ENCODE measurements around the gene SHISA6. TPM values are rescaled to one million over a fixed set of nuclear protein-coding genes. Genes with fewer than 3 reads are reported as not detected.
A peak's percentile ranks its signal among the peaks of the same experiment; 100 is the strongest.

Gene SHISA6
- total RNA-seq, 3 donors from 2014 or later = not detected

DNA sequence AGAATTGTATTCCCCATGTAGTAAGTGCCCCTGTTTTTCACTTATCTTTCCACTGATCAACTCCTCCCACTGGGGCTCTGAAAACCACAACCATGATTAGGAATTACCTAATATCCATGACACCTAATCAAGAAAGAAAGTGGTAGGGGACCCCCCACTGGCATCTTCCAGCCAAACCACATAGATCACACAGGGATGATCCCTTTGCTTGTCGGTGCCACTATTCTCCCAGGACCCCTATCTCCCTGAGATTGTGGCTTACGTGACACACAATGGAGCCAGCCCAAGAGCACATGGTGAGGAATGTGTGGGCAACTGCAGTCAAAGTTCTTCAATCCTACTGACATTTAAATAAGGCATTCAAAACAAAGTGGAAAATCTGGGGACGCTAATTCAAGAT is 339.7 kb downstream of the SHISA6 start:
- H3K36me3 Mint-ChIP-seq (ENCODE audit: insufficient read depth) = no peaks in the 10 kb centered on the region
- no peak overlapping the region for H3K4me3 Mint-ChIP-seq
- H3K4me1 Mint-ChIP-seq (ENCODE audit: low read depth) = no peaks in the 10 kb centered on the region
- H3K27me3 Mint-ChIP-seq (ENCODE audit: low read depth) = peaks cover 2% of the 10 kb centered on the region
- ATAC-seq (no peak), DNase-seq (no peak)
- peaks cover 6% of the 10 kb centered on the region for H3K9me3 Mint-ChIP-seq

DNA sequence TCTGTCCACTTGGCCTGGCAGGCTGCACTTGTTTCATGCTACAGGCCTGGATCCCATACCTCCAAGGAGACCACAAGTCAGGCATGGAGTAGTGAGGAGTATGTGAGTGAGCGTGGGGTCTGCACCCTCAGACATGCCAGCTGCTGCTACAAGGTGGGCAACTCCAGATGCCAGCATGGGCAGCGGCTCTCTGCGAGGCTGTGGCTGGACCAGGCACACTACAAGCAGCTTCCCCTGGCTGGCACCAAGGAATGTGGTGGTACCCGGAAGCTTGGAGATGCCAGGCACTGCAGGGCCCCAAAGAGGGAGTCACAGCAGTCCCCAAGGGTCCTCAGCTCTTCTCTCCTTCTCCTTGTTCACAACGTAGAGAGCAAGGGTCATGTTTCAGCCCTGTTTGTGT is 341.2 kb downstream of the SHISA6 start:
- Mint-ChIP-seq H3K36me3 (ENCODE audit: insufficient read depth) (no peaks in the 10 kb centered on the region), H3K9me3 (peaks cover 5% of the 10 kb centered on the region), H3K4me3 (no peak overlapping the region), H3K4me1 (ENCODE audit: low read depth) (no peaks in the 10 kb centered on the region), H3K27me3 (ENCODE audit: low read depth) (peaks cover 2% of the 10 kb centered on the region)
- DNase-seq (no peak), ATAC-seq (no peak)

DNA sequence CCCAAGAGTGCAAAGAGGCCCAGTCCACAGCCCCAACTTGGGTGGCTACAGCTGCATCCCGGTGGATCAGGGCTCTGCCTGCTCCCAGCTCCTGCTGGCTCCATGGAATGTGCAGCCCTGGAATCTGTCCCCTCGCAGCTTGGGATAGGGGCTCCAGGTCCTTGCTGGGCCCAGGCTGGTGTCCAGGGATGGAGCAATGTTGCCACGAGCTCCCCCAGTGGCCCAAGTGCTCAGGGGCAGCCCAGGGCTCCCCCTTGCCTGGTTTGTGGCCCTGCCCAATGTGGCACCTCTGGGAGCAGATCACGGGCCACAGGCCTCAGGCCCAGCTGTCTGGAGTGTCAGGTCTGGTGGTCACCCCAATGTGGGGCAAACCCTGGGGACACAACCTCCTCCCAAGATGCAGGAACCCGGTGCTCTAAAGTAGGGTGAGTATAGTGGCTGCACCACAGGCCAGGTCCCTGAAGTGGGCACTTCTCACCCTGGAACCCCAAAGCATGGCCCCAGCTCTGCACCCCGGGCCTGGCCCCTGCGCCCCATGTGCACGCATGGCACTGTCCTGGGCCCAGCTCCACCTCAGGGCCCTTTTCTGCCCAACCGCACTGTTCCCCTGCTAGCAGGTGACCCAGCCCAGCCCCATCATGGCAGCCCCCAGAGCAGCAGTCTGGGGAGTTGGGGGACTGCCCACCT is 342.4 kb downstream of the SHISA6 start:
- no peak for DNase-seq
- no peaks in the 10 kb centered on the region for H3K4me1 Mint-ChIP-seq (ENCODE audit: low read depth)
- no peaks in the 10 kb centered on the region for H3K36me3 Mint-ChIP-seq (ENCODE audit: insufficient read depth)
- no peak for ATAC-seq
- no peak overlapping the region for H3K4me3 Mint-ChIP-seq
- peaks cover 3% of the 10 kb centered on the region for H3K9me3 Mint-ChIP-seq
- peaks cover 2% of the 10 kb centered on the region for H3K27me3 Mint-ChIP-seq (ENCODE audit: low read depth)

DNA sequence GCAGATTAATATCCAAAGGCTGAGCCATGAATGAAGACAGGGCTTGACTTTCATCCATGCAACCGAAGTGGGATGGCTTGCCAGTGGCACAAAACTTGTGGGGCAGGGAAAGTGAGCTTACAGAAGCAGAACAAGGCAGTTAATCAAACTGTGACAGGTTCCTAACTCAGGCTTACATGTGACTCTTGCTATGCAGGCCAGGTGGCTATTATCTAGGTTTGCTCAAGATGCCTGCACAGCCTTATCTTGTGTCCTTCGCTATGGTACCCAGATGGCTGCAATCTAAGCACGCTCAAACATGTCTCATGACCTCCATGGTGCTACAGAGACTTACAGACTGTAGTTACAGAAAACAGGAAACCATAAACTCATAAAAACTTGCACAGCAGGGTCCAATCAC is 348.7 kb downstream of the SHISA6 start:
- Mint-ChIP-seq H3K9me3 (peaks cover 13% of the 10 kb centered on the region), H3K36me3 (ENCODE audit: insufficient read depth) (no peaks in the 10 kb centered on the region), H3K4me3 (no peak overlapping the region), H3K4me1 (ENCODE audit: low read depth) (no peaks in the 10 kb centered on the region), H3K27me3 (ENCODE audit: low read depth) (no peaks in the 10 kb centered on the region)
- no peak for ATAC-seq
- no peak for DNase-seq

DNA sequence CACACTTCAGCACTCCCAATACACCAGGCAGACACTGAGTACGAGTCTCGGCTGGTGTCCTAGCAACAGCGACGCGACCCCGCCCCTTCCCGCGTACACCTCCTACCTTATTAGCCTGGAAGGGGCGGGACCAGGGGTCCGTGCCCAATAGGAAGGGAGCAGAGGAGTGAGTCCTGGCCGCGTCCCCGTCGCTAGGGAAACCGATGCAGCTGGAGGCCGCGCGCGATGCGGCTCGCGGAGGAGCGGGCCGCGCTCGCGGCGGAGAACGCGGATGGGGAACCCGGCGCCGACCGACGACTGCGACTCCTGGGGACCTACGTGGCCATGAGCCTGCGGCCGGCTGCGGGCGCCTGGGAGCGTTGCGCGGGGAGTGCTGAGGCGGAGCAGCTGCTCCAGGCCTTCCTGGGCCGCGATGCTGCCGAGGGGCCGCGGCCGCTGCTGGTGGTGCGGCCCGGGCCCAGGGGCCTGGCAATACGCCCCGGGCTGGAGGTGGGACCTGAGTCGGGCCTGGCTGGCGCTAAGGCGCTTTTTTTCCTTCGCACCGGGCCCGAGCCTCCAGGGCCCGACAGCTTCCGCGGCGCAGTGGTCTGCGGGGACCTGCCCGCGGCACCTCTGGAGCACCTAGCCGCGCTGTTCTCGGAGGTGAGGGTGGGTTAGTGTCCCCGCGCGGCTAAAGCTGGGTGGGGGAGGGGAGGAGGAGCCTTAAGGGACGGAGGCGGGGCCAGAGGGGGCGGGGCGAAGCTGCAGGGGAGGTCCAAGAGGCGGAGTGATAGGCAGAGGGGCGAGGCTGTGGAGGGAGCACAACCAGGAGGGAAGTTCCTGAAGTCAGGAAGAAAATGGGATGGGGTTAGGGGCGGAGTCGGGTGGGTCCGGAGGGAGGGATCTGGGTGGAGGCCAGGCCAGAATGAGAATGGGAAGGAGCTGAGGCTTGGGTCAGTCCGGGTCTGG is 357.5 kb downstream of the SHISA6 start, which contains the start of gene DNAH9:
DNAH9 (plus strand) TSS at position 197 of the 948 bp plus-strand sequence; CDS start at position 226, 29 bp downstream.
- Mint-ChIP-seq H3K4me3 (no peak within 1 kb of the TSS), H3K4me1 (ENCODE audit: low read depth) (no peaks in the 10 kb centered on the region), H3K27me3 (ENCODE audit: low read depth) (peaks cover 23% of the 10 kb centered on the region), H3K36me3 (ENCODE audit: insufficient read depth) (no peaks in the 10 kb centered on the region), H3K9me3 (peaks cover 10% of the 10 kb centered on the region)
- DNase-seq (no peak), ATAC-seq (peak; percentile 54 to 63)

DNA sequence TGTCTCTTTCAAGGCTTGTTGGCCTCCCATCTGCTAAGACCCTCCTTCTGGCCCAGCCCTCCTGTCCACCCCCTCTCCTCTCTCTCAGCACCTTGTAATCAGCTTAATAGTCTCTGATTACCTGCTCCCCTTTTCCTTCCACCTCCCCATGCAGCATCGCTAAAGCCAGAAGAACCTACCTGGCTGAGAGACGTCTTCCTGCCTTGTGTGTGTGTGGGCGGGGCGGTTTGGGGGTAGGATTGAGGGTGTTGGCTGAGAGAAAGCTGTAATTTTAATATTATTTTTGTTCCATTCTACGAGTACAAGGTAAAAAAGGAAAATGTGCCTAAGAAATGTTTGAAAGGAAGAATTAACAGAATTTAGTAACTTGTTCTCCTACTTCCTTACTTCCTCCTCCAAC is 360.6 kb downstream of the SHISA6 start:
- H3K4me1 Mint-ChIP-seq (ENCODE audit: low read depth) = no peaks in the 10 kb centered on the region
- ATAC-seq = no peak

DNA sequence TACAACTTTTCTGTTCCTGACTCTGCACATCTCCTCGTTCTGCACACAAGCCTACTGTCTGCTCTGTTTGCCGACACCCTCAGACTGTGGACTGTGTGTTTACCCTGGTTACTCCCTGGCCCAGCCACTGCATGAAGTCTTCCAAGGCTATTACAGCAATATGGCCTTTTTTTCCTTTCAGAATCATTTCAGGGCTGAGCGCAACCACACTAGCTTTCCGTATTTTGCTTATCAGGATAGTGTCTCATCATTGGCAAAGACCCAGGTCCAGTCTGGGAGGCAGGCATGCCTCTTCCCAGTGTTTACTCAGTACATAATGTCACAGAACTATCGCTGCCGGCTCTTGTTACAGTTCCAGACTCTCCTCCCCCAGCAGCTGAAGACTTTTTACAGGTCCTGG is 367.4 kb downstream of the SHISA6 start:
- H3K4me3 Mint-ChIP-seq = no peak overlapping the region
- H3K36me3 Mint-ChIP-seq (ENCODE audit: insufficient read depth) = no peaks in the 10 kb centered on the region
- DNase-seq (no peak), ATAC-seq (no peak)
- H3K27me3 Mint-ChIP-seq (ENCODE audit: low read depth) = peaks cover 2% of the 10 kb centered on the region
- no peaks in the 10 kb centered on the region for H3K4me1 Mint-ChIP-seq (ENCODE audit: low read depth)
- no peaks in the 10 kb centered on the region for H3K9me3 Mint-ChIP-seq

More for the DNA sequence above, 360.6 kb downstream of the SHISA6 start:
- no peaks in the 10 kb centered on the region for H3K36me3 Mint-ChIP-seq (ENCODE audit: insufficient read depth)
- H3K4me3 Mint-ChIP-seq = no peak overlapping the region
- DNase-seq = no peak
- H3K27me3 Mint-ChIP-seq (ENCODE audit: low read depth) = peaks cover 19% of the 10 kb centered on the region
- H3K9me3 Mint-ChIP-seq = peaks cover 6% of the 10 kb centered on the region

DNA sequence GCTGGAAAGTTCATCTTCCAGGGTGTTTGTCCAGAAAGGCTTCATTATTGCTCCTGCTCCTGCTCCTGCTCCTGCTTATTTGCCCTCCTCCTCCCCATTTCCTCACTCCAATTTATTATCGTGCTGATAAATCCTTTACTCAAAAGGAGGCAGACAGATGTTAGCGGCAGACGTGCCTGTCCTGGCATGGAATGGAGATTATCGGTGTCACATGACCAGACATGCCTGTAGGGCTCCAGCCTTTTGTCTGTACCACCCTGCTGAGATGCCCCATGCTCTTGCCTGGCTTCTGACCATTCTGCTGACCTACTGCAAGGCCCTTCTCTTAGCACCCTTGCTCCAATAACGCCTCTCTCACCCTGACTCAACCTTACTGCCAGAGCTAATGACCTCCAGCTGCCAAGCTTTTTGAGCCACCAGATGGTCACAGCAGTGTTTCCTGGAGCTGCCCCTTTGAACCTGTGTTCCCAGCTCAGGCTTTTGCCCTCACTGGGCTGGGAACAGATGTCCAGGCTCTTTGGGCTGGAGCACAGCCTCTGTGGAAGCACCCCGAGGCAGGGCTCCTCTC is 370.1 kb downstream of the SHISA6 start:
- ATAC-seq (no peak), DNase-seq (no peak)
- Mint-ChIP-seq H3K4me1 (ENCODE audit: low read depth) (no peaks in the 10 kb centered on the region), H3K36me3 (ENCODE audit: insufficient read depth) (no peaks in the 10 kb centered on the region), H3K27me3 (ENCODE audit: low read depth) (peaks cover 5% of the 10 kb centered on the region), H3K9me3 (no peaks in the 10 kb centered on the region), H3K4me3 (no peak overlapping the region)

DNA sequence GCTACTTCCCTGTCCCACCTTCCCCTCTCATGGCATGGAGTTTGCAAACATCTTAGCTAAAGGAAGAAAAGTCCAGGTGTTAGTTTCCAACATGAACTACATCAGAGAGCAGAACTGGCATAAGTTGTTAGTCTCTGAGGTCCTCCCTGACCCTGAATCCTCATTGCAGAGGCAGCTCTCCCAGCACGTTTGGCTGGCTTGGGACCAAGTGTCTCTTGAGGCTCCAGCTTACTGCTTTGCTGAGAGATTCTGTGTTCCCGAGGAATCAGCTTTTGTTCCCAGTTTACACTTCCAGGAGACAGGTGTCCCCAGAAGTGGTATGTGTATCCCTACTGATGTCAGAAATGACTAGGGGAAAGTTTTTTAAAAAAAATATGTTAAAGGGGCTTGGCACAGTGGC is 371.9 kb downstream of the SHISA6 start:
- no peak overlapping the region for H3K4me3 Mint-ChIP-seq
- H3K36me3 Mint-ChIP-seq (ENCODE audit: insufficient read depth) = no peaks in the 10 kb centered on the region

More for the DNA sequence above, 371.9 kb downstream of the SHISA6 start:
- ATAC-seq (no peak), DNase-seq (no peak)
- no peaks in the 10 kb centered on the region for H3K9me3 Mint-ChIP-seq
- H3K4me1 Mint-ChIP-seq (ENCODE audit: low read depth) = no peaks in the 10 kb centered on the region
- H3K27me3 Mint-ChIP-seq (ENCODE audit: low read depth) = peaks cover 5% of the 10 kb centered on the region

Data from activated T-cell treated with anti-CD3 and anti-CD28 coated beads, Interleukin-2, amount 50 U/mL, for 4 hours (primary cell).